GM18502 (cell line): ENCODE measurements around the gene RYK.

ENCODE experiments used
- ATAC-seq: cut with Tn5 transposase; IDR thresholded peaks from one replicate; pipeline ENCODE4 v1.9.1; 2021; ENCODE audit warnings: mild to moderate bottlenecking; ENCODE audit not compliant: unreplicated experiment, poor library complexity

Gene RYK

GRCh38 chr3:134258761-134259347 is 8.2 kb upstream of the RYK start:
- no peak for ATAC-seq

GRCh38 chr3:134255404-134255803 is 4.7 kb upstream of the RYK start:
- no peak for ATAC-seq

- ATAC-seq: no peak
These were observed 3.0 kb upstream of the RYK start for GRCh38 chr3:134253475-134254226.

GRCh38 chr3:134252766-134253165 is 2.1 kb upstream of the RYK start:
- ATAC-seq: no peak

GRCh38 chr3:134251731-134252391 is 1.2 kb upstream of the RYK start:
- ATAC-seq: no peak

- ATAC-seq: peak; percentile 54
These were observed 533 bp downstream of the RYK start for GRCh38 chr3:134249935-134250716.

- no peak for ATAC-seq
These were observed 1.3 kb downstream of the RYK start for GRCh38 chr3:134249296-134249841.

GRCh38 chr3:134244921-134245320 is 5.7 kb downstream of the RYK start:
- no peak for ATAC-seq

- no peak for ATAC-seq
These were observed 7.7 kb downstream of the RYK start for GRCh38 chr3:134242649-134243617.

- ATAC-seq: peak; percentile 57
These were observed 11.1 kb downstream of the RYK start for GRCh38 chr3:134239538-134239937.

GRCh38 chr3:134237454-134238145 is 13.1 kb downstream of the RYK start:
- no peak for ATAC-seq

GRCh38 chr3:134236505-134237170 is 14.0 kb downstream of the RYK start:
- peak; percentile 56 for ATAC-seq

GRCh38 chr3:134235577-134236076 is 15.0 kb downstream of the RYK start:
- no peak for ATAC-seq

GRCh38 chr3:134232951-134233350 is 17.7 kb downstream of the RYK start:
- no peak for ATAC-seq

GRCh38 chr3:134232151-134232550 is 18.5 kb downstream of the RYK start:
- peak; percentile 47 for ATAC-seq

- no peak for ATAC-seq
These were observed 19.5 kb downstream of the RYK start for GRCh38 chr3:134231131-134231530.

- no peak for ATAC-seq
These were observed 21.6 kb downstream of the RYK start for GRCh38 chr3:134229038-134229437.

GRCh38 chr3:134228479-134228878 is 22.2 kb downstream of the RYK start:
- ATAC-seq: no peak
